Measurements from ENCODE around the gene SNRPF. TPM values are rescaled to one million over a fixed set of nuclear protein-coding genes. Genes with fewer than 3 reads are reported as not detected.

SNRPF gene
- total RNA-seq, 1 experiment from 2014 or later: 15.8 TPM

- in situ Hi-C loops (cut with HindIII; ENCODE audit: low pct_unique_long_range_greater_than_20kb, low sequenced_read_pairs): no loop called here
- DNase-seq (ENCODE audit: low read depth, low spot score): no peak
These were observed 39.3 kb downstream of the SNRPF start for GRCh38 chr12:95898081-95898480.

- DNase-seq (ENCODE audit: low read depth, low spot score): no peak
- in situ Hi-C loops (cut with HindIII; ENCODE audit: low pct_unique_long_range_greater_than_20kb, low sequenced_read_pairs): no loop called here
These were observed 49.8 kb downstream of the SNRPF start for GRCh38 chr12:95908573-95908972.

- no peak for DNase-seq (ENCODE audit: low read depth, low spot score)
- in situ Hi-C loops (cut with HindIII; ENCODE audit: low pct_unique_long_range_greater_than_20kb, low sequenced_read_pairs): no loop called here
These were observed 51.1 kb downstream of the SNRPF start for GRCh38 chr12:95909871-95910270.

Other genes with a start within 250 kb of the SNRPF start
- 0.58 TPM in 1 of 2 replicates, not detected in the other for gene NTN4, start 68.2 kb upstream of the SNRPF start, total RNA-seq (2014; rRNA removed; shearing (Covaris generic))
- 0.16 TPM in 1 of 2 replicates, not detected in the other for gene CCDC38, start 83.7 kb downstream of the SNRPF start, total RNA-seq (2014; rRNA removed; shearing (Covaris generic))
- gene AMDHD1, start 84.4 kb downstream of the SNRPF start, total RNA-seq (2014; rRNA removed; shearing (Covaris generic)): 1.1 and 1.2 TPM in 2 replicates
- not detected in 2 replicates for gene HAL, start 137.4 kb downstream of the SNRPF start, total RNA-seq (2014; rRNA removed; shearing (Covaris generic))
- 85.2 and 88.4 TPM in 2 replicates for gene LTA4H, start 176.6 kb downstream of the SNRPF start, total RNA-seq (2014; rRNA removed; shearing (Covaris generic))

Measured in SK-MEL-5 (cell line).